Occipital lobe (tissue), 2 donors: ENCODE results near the gene PITX1. TPM values are rescaled to one million over a fixed set of nuclear protein-coding genes. Genes with fewer than 3 reads are reported as not detected.

Source experiments
- DNase-seq: peaks from one replicate; lab custom pipeline; 2025; lab: John Stamatoyannopoulos, UW
- total RNA-seq: library from RNA; depleted of rRNA; stranded (reverse); fragments of >200 nt; gene quantifications from one replicate; pipeline ENCODE4 v1.2.3, GENCODE V29; 2014

The PITX1 gene
- total RNA-seq, 1 donor from 2014 or later = not detected

GRCh38 chr5:135029477-135030122 is 4.4 kb downstream of the PITX1 start:
- no peak for DNase-seq

GRCh38 chr5:135028791-135029476 is 5.1 kb downstream of the PITX1 start:
- DNase-seq = no peak

GRCh38 chr5:135027697-135028615 is 6.1 kb downstream of the PITX1 start:
- no peak for DNase-seq

GRCh38 chr5:135027266-135027696 is 6.7 kb downstream of the PITX1 start:
- DNase-seq = no peak

- DNase-seq = no peak
These were observed 7.3 kb downstream of the PITX1 start for GRCh38 chr5:135026645-135027265.

GRCh38 chr5:135025730-135026644 is 8.0 kb downstream of the PITX1 start:
- no peak for DNase-seq

- DNase-seq = no peak
These were observed 8.9 kb downstream of the PITX1 start for GRCh38 chr5:135024956-135025729.

- DNase-seq = no peak
These were observed 13.7 kb downstream of the PITX1 start for GRCh38 chr5:135020111-135020895.

GRCh38 chr5:135019314-135019713 is 14.7 kb downstream of the PITX1 start:
- DNase-seq = no peak

- no peak for DNase-seq
These were observed 15.6 kb downstream of the PITX1 start for GRCh38 chr5:135018457-135018856.

- no peak for DNase-seq
These were observed 17.2 kb downstream of the PITX1 start for GRCh38 chr5:135016861-135017290.

GRCh38 chr5:135015942-135016341 is 18.1 kb downstream of the PITX1 start:
- DNase-seq = no peak

GRCh38 chr5:135013947-135014570 is 20.0 kb downstream of the PITX1 start:
- no peak for DNase-seq

- DNase-seq = no peak
These were observed 20.6 kb downstream of the PITX1 start for GRCh38 chr5:135013445-135013844.

GRCh38 chr5:135012951-135013391 is 21.1 kb downstream of the PITX1 start:
- DNase-seq = no peak

GRCh38 chr5:135012033-135012588 is 21.9 kb downstream of the PITX1 start:
- DNase-seq = no peak

- no peak for DNase-seq
These were observed 22.5 kb downstream of the PITX1 start for GRCh38 chr5:135011355-135012032.
